HG03039 (cell line): ENCODE results near the gene CRACDL.

Experiments used
- ATAC-seq: cut with Tn5 transposase; IDR thresholded peaks from one replicate; pipeline ENCODE4 v1.9.1; 2021; ENCODE audit warnings: mild to moderate bottlenecking, moderate library complexity; ENCODE audit not compliant: unreplicated experiment

The CRACDL gene

GRCh38 chr2:98867539-98868309 is 68.3 kb downstream of the CRACDL start:
- ATAC-seq: no peak

DNA sequence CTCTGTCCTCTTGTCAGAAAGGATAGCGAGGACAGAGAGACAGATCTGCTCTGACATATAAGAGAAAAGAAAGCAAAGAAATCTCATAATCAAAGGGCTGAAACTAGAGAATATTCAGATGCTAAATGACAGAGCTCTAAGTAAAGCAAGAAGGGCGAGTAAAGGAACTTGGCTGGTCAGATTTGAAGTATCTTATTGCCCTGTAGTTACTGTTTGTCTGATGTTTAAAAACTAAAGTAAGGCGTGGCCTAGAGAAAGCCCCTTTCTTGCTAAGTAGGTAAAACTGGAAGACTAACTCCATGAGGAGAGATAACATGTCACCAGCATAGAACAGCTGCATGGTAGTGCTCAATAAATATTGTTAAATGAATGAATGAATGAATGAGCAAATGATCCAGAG is 70.0 kb downstream of the CRACDL start:
- no peak for ATAC-seq

DNA sequence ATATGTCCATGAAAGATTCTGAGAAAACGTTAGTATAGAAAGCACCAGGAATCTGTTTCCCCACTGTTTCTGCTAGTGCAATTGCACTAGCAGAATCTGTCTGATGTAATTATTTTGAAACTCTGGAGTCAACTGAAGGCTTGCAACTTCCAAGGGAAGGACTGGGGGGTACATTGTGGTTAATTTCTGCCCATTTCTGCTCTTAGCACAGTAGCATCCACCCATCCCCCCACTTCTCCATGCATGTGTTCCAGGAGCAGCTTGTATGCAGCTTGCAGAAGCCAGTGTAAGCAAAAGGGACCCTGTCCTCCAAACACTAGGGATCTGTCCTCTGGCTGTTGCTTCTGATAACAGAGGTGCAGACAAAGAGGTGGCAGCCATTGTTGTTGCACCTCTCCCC is 74.4 kb downstream of the CRACDL start:
- ATAC-seq: no peak

DNA sequence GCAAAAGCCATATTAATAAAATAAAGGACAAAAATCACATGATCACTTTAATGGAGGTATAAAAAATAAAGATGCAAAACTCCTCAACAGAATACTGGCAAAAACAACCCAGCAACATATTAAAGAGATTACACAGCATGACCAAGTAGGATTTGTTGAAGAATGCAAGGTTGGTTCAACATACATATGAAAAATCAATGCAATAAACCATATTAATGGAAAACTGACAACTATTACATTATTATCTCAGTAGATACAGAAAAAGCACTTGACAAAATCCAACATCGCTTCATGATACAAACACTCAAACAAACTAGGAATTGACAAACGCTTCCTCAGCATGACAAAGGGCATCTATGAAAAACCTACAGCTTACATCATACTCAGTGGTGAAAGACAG is 76.7 kb downstream of the CRACDL start:
- ATAC-seq: no peak

GRCh38 chr2:98857001-98857400 is 79.0 kb downstream of the CRACDL start:
- ATAC-seq: no peak

GRCh38 chr2:98854682-98855081 is 81.3 kb downstream of the CRACDL start:
- no peak for ATAC-seq

DNA sequence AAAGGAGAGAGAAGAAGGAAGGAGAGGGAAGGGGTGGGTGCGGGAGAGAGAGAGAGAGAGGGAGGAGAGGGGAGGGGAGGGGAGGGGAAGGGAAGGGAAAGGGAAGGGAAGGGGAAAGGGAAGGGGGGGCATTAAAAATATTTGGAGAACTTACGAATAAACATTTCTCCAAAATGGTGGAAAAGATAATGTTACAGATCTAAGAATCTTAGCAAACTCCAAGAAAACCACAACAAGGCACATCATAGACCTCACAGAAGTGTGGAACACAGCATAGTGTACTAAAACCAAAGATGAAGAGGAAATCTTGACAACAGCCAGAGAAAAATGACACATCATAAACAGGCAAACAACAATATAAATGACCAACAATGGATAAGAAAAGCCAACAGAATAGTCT is 83.1 kb downstream of the CRACDL start:
- no peak for ATAC-seq

DNA sequence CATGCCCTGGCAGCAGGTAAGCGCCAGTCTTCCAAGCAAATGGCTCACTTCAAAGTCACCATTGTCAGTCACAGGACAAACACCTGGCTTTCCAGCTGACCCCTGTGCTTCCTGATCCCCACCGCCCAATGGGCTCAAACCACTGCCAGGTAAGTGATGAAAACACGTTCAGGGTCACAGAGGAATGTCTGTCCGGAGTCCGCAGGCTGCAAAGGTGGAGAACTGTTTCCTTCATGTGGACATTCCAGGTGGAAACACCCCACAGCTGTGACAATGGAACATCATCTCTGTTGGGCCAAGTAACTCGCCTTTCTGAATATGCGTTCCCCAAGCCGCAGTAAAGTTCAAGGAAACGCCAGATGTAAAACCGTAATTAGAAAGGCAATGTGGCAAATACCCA is 86.0 kb downstream of the CRACDL start:
- no peak for ATAC-seq

DNA sequence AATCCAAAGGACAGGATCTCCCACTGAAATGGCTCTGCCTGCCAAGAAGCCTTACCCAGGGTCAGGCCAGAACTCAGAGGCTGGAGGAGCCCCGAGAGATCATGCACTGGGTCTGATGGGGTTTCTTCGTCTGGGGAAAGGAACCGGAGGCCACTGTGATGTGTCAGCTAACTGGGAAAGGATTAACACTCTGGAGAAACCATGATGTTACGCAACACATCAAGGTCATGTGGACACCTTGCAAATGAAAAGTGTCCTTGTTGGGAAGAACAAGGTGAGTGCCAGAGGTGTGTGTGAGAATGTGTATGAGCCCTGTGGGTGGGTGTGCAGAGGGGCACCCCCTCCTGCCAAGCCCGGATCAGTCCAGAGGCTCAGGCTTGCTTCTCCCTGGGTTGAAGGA is 86.9 kb downstream of the CRACDL start:
- ATAC-seq: no peak

- no peak for ATAC-seq
Measured at GRCh38 chr2:98847853-98848252, 88.2 kb downstream of the CRACDL start.

GRCh38 chr2:98846041-98846440 is 90.0 kb downstream of the CRACDL start:
- no peak for ATAC-seq

DNA sequence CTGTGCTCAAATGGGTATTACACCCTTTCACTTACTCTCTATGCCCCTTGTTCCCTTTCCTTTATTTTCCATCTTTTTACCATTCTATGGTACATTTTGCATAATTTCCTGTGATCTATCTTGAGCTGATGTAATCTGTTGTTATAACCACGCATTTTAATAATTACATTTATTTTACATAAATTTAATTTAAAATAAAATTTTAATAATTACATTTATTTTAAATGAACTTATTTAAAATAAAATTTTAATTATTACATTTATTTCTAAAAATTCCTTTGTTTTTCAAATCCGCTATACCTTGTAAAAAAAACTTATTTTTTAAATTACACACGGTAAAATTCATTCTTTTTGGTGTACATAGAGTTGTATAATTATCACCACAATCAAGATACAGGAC is 93.9 kb downstream of the CRACDL start:
- no peak for ATAC-seq

DNA sequence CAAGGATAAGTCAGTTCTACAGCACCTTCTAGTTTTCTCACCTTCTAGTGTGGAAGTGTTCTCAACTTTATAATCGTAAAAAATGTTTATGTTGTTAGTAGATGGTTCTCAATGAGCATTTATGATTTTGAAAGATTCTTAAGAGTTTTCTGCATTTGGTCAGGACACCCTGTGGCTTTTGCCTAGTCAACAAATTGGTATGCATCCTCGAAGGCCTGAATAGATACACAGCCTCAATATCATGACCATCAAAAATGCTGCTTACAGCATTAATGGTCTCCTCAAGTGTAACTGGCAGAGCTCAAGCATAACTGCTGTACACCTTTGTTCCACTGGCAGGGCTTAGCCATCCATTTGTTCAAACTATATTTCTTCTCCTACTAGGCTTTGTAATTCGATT is 96.7 kb downstream of the CRACDL start:
- ATAC-seq: no peak

DNA sequence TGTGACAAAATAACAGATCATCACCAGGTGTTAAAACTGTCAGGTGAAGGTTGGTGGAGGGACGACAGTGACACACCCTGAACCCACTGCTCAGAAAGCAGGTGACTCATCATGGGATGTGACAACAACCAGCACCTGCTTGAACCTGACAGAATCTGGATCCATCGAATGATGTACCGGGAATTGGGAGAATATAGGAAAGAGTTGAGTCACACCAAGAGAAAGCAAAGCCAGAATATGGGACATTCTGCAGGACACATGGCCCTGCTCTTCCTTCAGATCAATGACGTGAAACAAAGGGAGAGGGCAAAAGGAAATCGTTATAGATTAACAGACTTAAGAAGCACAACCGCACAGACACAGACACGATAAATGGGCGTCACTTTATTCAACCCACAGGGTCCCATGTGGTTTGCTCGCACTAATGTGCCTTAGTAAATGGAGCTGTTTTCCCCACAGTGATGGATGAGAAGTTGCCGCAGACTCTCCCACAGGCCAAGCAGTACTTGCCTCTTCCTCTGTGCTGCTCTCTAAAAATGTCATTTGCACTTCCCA is 100.1 kb downstream of the CRACDL start:
- no peak for ATAC-seq

DNA sequence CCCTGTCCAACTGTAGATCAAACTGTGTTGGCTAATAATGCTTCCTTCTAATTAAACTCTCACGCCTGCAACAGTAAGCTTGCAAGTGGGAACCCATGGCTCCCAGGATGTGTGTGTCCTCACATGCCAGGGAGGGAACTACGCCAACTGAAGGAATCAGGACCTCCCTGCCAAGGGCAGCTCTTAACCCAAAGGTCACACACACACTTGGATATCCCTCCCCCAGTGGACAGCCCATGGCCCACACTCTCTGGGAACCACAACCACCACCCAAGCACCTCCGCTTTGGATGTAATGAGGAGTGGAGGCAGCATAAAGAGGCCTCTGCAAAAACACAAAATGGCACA is 102.1 kb downstream of the CRACDL start:
- no peak for ATAC-seq

- ATAC-seq: no peak
Measured at GRCh38 chr2:98833172-98833916, 102.7 kb downstream of the CRACDL start.

DNA sequence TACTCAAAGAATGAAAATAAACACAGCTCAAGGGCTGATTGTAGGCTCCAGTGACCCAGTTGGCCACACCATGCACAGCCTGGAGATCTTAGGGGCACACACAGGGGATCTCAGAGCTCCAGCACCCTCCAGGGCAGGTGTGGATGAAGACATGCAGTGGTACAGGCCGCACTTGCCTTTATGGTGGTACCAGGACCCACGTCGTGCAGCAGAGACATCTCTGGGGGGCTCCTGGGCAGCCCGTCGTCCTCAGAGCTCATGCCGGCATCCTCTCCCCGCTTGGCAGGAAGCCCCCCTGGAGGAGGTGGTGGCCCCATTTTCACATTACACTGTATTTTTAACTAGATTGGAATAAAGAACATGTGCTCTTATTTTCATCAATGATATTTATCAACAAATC is 103.9 kb downstream of the CRACDL start:
- no peak for ATAC-seq

DNA sequence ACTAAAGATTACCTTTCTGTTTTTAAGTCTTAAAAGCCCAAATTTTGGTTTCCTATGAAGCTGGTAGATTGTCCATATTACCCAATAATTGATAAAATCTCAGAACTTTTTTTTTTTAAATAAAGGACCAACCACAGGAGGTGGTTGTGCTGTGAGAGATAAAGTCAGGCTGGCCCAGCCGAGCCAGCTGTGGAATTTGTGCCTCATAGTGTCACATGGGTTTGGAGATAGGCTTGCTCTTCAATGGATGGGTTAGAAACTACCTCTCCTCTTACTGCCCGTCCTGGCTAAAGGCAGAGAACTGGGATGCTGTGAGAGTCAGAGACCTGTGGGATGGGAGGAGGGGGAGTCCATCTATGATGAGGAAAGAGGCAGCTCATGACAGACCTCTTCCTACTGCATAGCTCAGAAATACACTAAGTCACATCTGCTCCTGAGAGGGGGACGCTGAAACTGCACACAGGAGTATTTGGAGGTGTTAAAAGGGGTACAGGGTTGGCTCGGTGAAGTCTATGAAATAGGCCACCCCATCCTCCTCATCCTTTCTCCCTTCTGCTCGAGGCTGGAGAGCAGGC is 105.4 kb downstream of the CRACDL start:
- ATAC-seq: no peak

- ATAC-seq: no peak
Measured at GRCh38 chr2:98829581-98830270, 106.3 kb downstream of the CRACDL start.

GRCh38 chr2:98828793-98829371 is 107.1 kb downstream of the CRACDL start:
- no peak for ATAC-seq

DNA sequence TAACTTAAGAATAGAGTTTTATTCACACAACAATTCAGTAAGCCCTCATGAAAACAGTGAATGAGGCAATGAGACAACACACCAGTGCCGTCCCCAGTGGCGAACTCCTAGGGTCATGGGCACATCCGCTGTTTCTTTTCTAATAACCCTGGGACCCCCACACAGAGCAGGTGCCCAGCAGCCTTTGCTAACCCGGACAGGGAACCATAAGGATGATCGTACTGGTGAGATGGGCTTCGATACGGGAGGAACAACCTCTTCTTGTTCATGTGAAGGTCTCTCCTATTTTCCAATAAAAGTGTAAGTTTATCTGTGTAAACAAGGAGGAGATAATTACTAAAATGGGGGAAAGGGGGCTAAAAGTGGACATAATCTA is 107.7 kb downstream of the CRACDL start:
- no peak for ATAC-seq
